Measurements from ENCODE around the gene NMBR.

GRCh38 chr6:142173980-142174379 is 27.1 kb upstream of the NMBR start:
- TF ChIP-seq CTCF (IDR thresholded peaks at IDR 0.05) (no peak), POLR2A (IDR thresholded peaks at IDR 0.05; ENCODE audit: low read depth) (no peak)

Measured in esophagus muscularis mucosa (tissue), 3 donors.